Measurements from ENCODE around the gene RAPGEF1. TPM values are rescaled to one million over a fixed set of nuclear protein-coding genes. Genes with fewer than 3 reads are reported as not detected.
"Not testable (repeated sequence)": the region's sequence is repeated elsewhere in the genome, so short reads cannot be mapped to it uniquely, and the experiment has no call there.

Gene RAPGEF1
- total RNA-seq, 1 experiment from 2014 or later: 9.7 TPM

- DNase-seq (ENCODE audit: low spot score): no peak
Measured at GRCh38 chr9:131685753-131686706, 53.8 kb downstream of the RAPGEF1 start.

- not testable (repeated sequence) for DNase-seq (ENCODE audit: low spot score)
Measured at GRCh38 chr9:131683094-131683493, 56.8 kb downstream of the RAPGEF1 start.

GRCh38 chr9:131682261-131682660 is 57.6 kb downstream of the RAPGEF1 start:
- no peak for DNase-seq (ENCODE audit: low spot score)

DNA sequence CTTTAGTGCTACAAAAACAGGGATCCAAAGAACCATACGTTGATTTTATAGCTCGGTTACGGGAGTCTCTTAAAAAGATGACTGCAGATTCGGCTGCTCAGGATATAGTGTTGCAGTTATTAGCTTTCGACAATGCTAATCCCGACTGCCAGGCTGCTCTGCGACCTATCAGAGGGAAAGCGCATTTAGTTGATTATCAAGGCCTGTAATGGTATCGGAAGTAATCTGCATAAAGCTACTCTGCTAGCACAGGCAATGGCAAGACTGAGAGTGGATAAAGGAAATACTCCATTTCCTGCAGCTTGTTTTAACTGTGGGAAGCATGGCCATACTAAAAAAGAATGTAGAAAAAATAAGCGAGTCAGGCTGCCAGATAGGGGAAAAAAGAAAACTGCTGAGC is 58.0 kb downstream of the RAPGEF1 start:
- not testable (repeated sequence) for DNase-seq (ENCODE audit: low spot score)

DNA sequence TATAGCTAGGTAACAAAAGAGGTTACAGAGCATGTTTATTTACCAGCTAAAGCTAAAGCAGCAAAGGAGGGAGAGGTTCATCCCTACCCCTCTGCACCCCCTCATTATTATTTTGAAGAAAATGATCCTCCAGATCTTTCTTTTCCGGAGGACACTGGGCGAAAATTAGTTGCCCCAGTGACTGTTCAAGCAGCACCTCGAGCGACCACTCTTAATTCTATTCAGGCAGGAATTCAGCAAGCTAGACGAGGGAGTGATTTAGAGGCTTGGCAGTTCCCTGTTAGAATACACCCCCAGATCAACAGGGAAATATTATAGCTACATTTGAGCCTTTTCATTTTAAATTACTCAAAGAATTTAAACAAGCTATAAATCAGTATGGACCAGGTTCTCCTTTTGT is 58.8 kb downstream of the RAPGEF1 start:
- DNase-seq (ENCODE audit: low spot score): not testable (repeated sequence)

GRCh38 chr9:131679261-131680020 is 60.4 kb downstream of the RAPGEF1 start:
- no peak for DNase-seq (ENCODE audit: low spot score)

GRCh38 chr9:131678499-131679111 is 61.3 kb downstream of the RAPGEF1 start:
- peak; percentile 95 for DNase-seq (ENCODE audit: low spot score)

GRCh38 chr9:131677444-131678180 is 62.3 kb downstream of the RAPGEF1 start:
- DNase-seq (ENCODE audit: low spot score): peak; percentile 48

GRCh38 chr9:131677049-131677443 is 62.8 kb downstream of the RAPGEF1 start:
- DNase-seq (ENCODE audit: low spot score): no peak

DNA sequence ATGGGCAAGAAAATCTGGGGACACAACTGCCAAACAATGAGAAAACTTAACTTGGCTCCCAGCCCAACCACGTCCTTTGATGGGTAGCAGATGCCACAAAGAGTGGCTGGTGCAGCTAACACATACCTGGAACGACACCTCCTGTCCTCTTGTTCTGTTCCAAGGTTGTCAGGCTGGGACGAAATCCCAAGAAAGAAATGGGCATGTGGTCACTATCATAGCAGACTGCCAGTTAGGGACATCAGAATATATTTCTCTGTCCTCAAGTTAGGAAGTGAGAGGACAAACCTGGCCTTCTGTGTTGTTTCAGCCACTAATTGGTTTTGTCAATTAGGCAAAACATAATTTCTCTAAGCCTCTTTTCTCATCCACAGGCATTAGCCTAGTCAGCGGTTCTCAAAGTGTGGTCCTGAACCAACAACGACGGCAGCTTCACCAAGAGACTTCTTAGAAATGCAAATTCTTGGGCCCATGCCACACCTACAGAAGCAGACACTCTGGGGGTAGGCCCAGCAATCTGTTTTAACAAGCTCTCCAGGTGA is 63.4 kb downstream of the RAPGEF1 start:
- no peak for DNase-seq (ENCODE audit: low spot score)

DNA sequence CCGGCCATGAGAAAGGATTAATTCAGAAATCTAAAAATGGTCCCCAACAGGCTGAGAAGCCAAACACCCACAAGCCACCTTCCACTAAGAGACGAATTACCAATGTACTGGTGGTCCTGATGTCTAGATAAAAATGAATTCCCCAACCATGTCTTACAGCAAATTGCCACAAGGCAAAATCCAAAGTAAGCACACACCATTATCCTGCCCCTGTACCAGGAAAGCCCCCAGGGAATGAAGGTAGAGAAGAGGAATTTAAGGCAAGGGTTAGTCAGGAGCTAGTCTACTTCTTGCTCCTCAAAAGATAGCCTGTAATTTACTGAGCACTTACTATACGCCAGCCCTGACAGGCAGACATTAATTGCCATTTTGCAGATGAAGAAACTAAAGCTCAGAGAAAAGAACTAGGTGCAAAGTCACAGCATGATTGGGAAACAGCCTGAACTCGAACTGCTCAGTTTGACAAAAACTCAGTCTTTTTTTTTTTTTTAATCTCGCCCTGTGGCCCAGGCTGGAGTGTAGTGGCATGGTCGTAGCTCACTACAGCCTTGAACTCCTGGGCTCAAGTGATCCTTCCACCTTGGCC is 64.3 kb downstream of the RAPGEF1 start:
- DNase-seq (ENCODE audit: low spot score): no peak

- no peak for DNase-seq (ENCODE audit: low spot score)
Measured at GRCh38 chr9:131674425-131675421, 65.2 kb downstream of the RAPGEF1 start.

- DNase-seq (ENCODE audit: low spot score): no peak
Measured at GRCh38 chr9:131673531-131673930, 66.3 kb downstream of the RAPGEF1 start.

- DNase-seq (ENCODE audit: low spot score): no peak
Measured at GRCh38 chr9:131673068-131673467, 66.8 kb downstream of the RAPGEF1 start.

DNA sequence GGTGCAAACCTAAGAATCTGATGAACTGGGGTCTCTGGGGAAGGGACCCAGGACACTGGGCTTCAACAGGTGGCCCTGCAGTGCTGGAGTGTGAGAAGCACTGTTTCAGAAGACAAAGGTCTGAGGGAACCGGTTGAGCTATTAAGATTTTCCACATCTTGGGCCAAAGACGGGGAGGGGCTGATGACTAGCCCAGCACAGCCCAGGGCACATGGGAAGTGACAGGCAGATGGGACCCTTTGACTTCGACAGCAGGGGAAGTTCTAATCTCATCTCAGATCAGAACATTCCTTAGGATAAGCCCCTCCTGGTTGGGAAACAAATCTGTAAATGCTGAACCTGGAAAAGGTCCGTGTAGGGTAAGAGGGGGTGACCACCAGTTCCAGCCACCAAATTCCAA is 67.4 kb downstream of the RAPGEF1 start:
- DNase-seq (ENCODE audit: low spot score): no peak

- DNase-seq (ENCODE audit: low spot score): no peak
Measured at GRCh38 chr9:131671133-131671520, 68.7 kb downstream of the RAPGEF1 start.

GRCh38 chr9:131670247-131671132 is 69.4 kb downstream of the RAPGEF1 start:
- no peak for DNase-seq (ENCODE audit: low spot score)

- DNase-seq (ENCODE audit: low spot score): no peak
Measured at GRCh38 chr9:131669269-131670157, 70.4 kb downstream of the RAPGEF1 start.

All from H4 (cell line).